ENCODE results near the gene SLIT3. TPM values are rescaled to one million over a fixed set of nuclear protein-coding genes. Genes with fewer than 3 reads are reported as not detected.

Gene SLIT3
- total RNA-seq, 4 donors from 2014 or later, result 0.97 to 6.1 (median 3.4) TPM

- DNase-seq (peak; percentile 26 to 58), ATAC-seq (peak; percentile 83 to 86)
- no peaks in the 10 kb centered on the region for H3K9me3 ChIP-seq
- intact Hi-C loops (cut with DNase I; ENCODE audit: low total_unique reads), result no loop called here
- in situ Hi-C loops (cut with MboI; ENCODE audit: low sequenced_read_pairs in 4 of 4), result no loop called here
- no peak for TF ChIP-seq POLR2A (IDR thresholded peaks at IDR 0.05)
- H3K36me3 ChIP-seq, result no peaks in the 10 kb centered on the region
- no peak overlapping the region for H3K4me3 ChIP-seq
- H3K4me1 ChIP-seq, result no peaks in the 10 kb centered on the region
- H3K27me3 ChIP-seq, result no peaks in the 10 kb centered on the region
- peak overlapping the region in 3 of 4 donors; percentile 29 to 64 (median 58) for H3K27ac ChIP-seq
Measured at GRCh38 chr5:169099801-169100734, 200.9 kb downstream of the SLIT3 start.

DNA sequence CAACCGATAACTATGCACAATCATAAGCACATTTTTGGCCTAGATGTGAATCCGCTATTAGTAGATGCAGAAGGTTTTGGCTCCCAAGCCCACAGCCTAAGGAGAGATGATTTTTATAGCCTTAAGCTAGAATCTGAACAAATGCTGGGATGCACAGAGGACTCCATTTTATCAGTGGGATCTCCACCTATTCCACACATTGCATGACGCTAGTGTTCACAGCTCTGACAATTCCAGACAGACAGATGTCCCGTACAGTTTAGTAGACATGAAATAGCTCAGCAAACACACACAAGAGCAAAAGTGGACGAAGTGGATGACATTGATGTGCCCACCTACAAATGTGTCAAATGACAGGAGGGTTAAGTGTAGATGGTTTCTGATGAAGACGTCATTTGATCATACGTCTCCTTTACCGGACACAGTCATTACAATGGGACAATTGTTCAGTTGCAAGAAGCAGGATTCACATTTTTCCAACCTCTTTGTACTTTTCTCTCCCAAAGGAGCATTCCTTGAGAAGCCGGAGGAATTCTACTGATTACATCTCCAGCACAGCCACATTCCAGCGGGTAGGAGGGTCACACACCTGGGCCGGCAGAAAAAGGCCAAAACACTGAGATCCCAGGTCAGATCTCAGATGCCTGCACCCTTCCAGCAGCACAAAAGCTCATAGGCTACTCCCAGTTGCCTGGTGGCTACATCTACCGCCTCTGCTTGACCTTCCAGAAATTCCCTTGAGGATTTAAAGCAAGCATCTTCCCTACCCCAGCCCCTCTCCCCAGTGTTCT is 202.4 kb downstream of the SLIT3 start:
- peak overlapping the region in 1 of 4 donors; percentile 64 for H3K27ac ChIP-seq
- ATAC-seq (no peak), DNase-seq (no peak)
- no peaks in the 10 kb centered on the region for H3K36me3 ChIP-seq
- no peaks in the 10 kb centered on the region for H3K9me3 ChIP-seq
- H3K4me3 ChIP-seq, result no peak overlapping the region
- TF ChIP-seq CTCF (IDR thresholded peaks at IDR 0.05 in 4 of 5, conservative IDR thresholded peaks at IDR 0.05 in 1 of 5), result no peak
- TF ChIP-seq POLR2A (IDR thresholded peaks at IDR 0.05), result no peak
- no peaks in the 10 kb centered on the region for H3K4me1 ChIP-seq
- H3K27me3 ChIP-seq, result no peaks in the 10 kb centered on the region
- intact Hi-C loops (cut with DNase I; ENCODE audit: low total_unique reads) (no loop called here), in situ Hi-C loops (cut with MboI; ENCODE audit: low sequenced_read_pairs in 4 of 4) (no loop called here)

- intact Hi-C loops (cut with DNase I; ENCODE audit: low total_unique reads) (no loop called here), in situ Hi-C loops (cut with MboI; ENCODE audit: low sequenced_read_pairs in 4 of 4) (no loop called here)
- TF ChIP-seq POLR2A (IDR thresholded peaks at IDR 0.05) (no peak), CTCF (IDR thresholded peaks at IDR 0.05 in 4 of 5, conservative IDR thresholded peaks at IDR 0.05 in 1 of 5) (no peak)
- no peaks in the 10 kb centered on the region for H3K9me3 ChIP-seq
- no peak for DNase-seq
- H3K4me3 ChIP-seq, result no peak overlapping the region
- no peaks in the 10 kb centered on the region for H3K36me3 ChIP-seq
- no peaks in the 10 kb centered on the region for H3K27me3 ChIP-seq
- H3K27ac ChIP-seq, result peak overlapping the region in 3 of 4 donors; percentile 22 to 64 (median 52)
- no peak for ATAC-seq
- no peaks in the 10 kb centered on the region for H3K4me1 ChIP-seq
Measured at GRCh38 chr5:169097374-169098326, 203.3 kb downstream of the SLIT3 start.

- Histone ChIP-seq H3K4me1 (no peaks in the 10 kb centered on the region), H3K4me3 (no peak overlapping the region), H3K27ac (no peak overlapping the region), H3K36me3 (no peaks in the 10 kb centered on the region), H3K27me3 (no peaks in the 10 kb centered on the region), H3K9me3 (no peaks in the 10 kb centered on the region)
- ATAC-seq, result no peak
- TF ChIP-seq POLR2A (IDR thresholded peaks at IDR 0.05) (no peak), CTCF (IDR thresholded peaks at IDR 0.05 in 4 of 5, conservative IDR thresholded peaks at IDR 0.05 in 1 of 5) (no peak)
- DNase-seq, result no peak
- intact Hi-C loops (cut with DNase I; ENCODE audit: low total_unique reads) (no loop called here), in situ Hi-C loops (cut with MboI; ENCODE audit: low sequenced_read_pairs in 4 of 4) (no loop called here)
Measured at GRCh38 chr5:169095976-169096375, 205.0 kb downstream of the SLIT3 start.

Data from gastrocnemius medialis (tissue), 4 donors.